GM19397 (cell line): ENCODE measurements around the gene TARBP2.

Experiments used
- ATAC-seq: cut with Tn5 transposase; IDR thresholded peaks from one replicate; pipeline ENCODE4 v1.9.1; 2021; ENCODE audit warnings: mild to moderate bottlenecking, moderate library complexity; ENCODE audit not compliant: unreplicated experiment

TARBP2 gene

GRCh38 chr12:53500776-53501614, at the start of gene TARBP2:
TARBP2 (plus strand) TSS chr12:53501283; CDS start chr12:53501409, 126 bp downstream.
- ATAC-seq: peak; percentile 73

DNA sequence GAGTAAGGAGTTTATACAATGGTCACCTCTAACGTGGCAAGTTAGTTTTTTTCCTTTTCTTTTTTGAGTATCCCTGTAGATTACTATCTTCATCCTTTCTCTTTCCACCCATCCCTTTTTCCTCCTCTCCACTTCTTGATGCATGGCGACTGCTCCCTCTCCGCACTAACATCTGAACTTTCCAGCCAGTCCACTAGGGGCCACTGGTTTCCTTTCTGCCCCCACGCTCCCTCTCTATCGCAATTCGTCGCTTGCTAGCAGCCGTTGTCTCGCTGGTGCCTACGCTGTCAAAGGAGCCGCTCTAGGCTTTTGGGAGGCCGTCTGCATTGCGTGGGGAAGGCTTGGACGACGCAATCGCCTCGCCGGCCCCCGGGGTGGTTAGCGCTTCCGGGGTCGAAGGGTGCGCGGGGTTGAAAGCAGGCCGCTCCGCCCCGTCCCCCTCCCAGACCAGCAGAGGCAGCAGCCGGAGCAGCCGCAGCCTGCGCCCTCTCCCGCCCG, 49.4 kb upstream of the TARBP2 start, which contains the start of gene PCBP2:
Gene PCBP2 (plus strand): TSS at position 442 of the 498 bp plus-strand sequence. CDS start 2,699 bp downstream, outside the sequence.
- peak; percentile 96 for ATAC-seq

DNA sequence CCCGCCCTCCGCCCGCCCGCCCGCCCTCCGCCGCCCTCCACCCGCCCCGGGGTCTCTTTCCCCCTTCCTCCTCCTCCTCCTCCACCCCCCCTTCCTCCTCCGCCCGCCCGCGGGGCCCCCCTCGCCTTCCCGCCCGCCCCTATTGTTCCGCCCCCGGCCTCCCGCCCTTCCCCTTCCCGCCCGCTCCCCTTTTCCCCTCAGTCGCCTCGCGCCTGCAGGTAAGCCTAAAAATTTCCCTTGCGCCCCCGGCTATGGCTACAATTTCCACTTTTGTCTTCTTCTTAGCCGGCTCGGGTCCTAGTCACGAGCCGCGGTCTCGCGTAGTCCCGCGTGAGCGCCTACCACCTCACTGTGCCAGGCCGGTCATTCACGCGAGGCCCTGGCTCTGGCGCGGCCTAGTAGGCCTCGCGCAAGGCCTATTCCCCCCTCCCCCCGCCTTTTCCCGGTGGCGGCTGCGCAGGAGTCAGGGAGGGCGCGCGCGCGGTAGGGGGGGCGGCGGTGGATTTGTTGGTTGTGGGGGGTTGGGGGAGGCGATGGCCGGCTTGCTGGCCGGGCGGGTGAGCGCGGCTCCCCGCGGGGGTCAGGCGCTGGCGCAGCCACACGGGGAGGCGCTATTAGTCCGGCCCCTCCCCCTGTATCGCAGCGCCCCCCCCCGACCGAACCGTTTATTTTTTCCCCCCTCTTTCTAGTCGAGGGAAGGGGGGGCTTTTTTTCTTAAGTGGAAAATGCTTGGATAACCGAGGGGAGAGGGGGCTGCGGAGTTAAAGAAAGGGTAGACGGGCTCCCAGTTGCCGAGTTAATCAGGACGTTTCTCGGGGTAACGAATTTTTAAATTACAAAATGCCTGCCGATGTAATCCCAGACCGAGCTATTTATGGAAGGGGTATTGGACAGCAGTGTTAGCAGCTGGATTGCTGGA, 48.7 kb upstream of the TARBP2 start:
- ATAC-seq: peak; percentile 34

- no peak for ATAC-seq
Observed at GRCh38 chr12:53453953-53454640, 47.0 kb upstream of the TARBP2 start.

DNA sequence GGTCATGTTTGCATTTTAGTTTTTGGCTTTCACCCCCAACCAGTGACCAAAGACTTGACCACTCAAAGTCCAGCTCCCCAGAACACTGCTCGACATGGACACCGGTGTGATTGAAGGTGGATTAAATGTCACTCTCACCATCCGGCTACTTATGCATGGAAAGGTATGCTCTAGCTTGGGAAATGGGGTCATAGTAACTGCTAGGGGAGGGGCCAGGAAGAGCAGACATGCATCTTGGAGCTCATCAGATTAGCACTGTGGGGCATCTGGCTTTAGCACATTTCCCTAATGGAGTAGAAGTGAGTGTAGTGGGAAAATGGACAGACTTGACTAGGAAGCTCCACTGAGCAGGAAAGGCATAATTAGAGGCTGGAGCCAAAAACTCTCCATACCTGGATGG, 46.4 kb upstream of the TARBP2 start:
- no peak for ATAC-seq

GRCh38 chr12:53456654-53457366, 44.3 kb upstream of the TARBP2 start:
- no peak for ATAC-seq

DNA sequence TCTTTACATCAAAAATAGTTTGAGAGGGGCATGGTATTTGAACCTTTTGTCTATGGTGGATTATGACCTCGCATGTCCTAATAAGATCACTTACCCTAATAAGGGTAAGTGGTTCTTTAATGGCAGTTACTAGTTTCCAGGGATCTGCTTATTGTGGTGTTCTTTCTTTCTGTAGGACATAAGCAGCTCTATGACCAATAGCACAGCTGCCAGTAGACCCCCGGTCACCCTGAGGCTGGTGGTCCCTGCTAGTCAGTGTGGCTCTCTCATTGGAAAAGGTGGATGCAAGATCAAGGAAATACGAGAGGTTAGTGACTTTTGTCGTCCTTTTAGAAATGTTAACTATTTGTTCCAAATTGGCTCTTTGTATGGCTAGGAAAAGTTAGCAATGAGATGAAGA, 42.0 kb upstream of the TARBP2 start:
- ATAC-seq: no peak

GRCh38 chr12:53461059-53461458, 40.0 kb upstream of the TARBP2 start:
- no peak for ATAC-seq

GRCh38 chr12:53461591-53461990, 39.5 kb upstream of the TARBP2 start:
- ATAC-seq: no peak

DNA sequence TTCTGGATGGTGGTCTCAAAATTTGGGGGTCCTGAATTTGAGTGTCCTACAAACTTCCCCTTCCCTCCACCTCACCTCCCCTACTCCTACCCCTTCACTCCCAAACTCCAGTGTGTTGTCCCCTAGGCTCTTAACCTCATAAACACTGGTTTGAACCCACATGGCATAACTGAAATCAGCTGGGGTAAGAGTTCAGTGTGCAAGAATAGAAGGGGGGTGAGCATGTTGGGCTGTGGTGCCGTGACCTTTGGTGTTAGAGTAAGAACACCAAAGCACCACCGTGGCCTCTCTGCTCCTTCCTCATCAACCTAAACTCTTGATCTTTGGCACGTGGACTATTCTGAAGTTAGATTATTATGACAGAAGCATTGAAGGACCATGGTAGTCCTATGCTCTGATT, 38.1 kb upstream of the TARBP2 start:
- no peak for ATAC-seq

DNA sequence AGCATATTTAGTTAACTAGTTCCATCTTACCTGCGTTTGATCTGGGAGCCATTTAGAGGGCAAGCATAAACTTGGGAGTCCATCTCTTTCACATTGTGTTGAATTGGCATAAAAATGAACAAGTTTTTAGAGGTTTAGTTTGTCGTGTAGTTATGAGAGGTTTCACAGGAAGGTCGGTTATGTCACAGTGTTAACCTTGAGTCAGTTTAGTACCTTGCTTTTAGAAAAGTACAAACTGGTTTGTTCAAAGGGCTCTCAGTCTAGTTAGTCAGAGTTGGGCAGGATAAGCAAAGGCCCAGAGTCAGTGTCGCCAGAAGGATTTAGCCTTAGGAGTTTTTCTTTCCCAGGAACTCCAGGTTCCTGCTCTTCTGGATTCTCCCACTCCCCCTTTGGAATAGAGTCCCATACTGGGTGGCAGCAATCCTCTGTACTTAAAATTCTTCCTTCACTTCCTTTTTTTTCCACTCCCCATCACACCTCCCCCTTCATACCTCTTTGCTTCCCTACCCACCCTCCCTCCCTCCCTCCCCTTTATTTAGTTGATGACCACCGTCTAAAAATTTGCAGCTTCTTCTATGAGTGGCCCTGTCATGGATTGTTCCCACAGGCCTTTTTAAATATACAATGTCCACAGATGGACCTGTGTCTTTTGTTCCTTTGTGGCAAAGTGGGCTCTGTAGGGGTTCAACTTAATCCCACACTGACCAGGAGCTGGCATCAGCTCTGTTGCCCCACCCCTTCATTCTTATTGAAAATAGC, 37.1 kb upstream of the TARBP2 start:
- no peak for ATAC-seq

DNA sequence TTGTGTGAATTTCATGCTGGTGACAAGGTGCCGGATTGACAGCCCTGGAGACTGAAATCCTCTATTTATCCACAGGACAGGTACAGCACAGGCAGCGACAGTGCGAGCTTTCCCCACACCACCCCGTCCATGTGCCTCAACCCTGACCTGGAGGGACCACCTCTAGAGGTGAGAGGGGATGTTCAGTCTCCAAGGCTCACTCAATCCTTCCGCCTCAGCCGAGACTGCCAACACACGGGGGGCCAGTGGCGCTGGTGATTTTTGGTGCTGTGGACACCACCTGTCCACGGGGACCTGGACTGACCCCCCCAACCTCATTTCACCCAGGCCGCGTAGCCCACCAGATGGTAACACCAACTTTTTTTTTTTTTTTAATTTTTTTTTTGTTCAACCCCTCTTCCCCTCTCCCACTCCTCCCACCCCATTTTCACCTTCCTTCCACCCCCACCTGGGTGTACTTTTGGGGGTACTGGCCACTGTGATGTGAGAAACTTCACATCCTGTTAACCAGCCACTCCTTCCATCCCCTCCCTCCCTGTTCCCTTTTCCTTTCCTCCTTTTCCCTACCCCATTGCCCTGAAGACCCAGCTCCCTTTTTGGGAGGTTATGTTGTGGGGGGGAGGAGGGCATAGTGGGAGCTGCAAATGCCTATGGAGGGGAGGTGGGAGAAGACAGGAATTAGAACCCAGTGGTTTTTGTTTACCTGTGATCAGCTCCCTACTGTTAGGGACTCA, 36.2 kb upstream of the TARBP2 start:
- ATAC-seq: no peak

- ATAC-seq: no peak
Observed at GRCh38 chr12:53465679-53466078, 35.4 kb upstream of the TARBP2 start.

DNA sequence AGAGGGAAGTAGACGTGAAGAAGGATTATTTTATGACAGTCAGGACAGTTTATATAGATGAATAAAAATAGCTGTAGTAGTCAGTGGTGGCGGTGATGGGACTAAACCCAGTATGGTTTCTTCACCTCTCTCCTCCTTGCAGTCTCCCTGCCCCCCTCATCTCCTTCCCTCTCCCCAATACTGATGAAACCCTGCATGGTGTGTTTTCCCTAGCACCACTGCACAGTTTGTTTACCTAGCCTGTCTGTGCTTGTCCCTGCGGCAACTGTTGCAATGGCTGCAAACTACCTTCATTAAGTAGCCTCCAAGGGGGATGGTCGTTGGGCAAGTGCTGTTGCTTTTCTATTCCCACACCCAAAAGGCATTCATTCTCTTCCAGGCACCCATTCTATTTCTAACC, 34.4 kb upstream of the TARBP2 start:
- ATAC-seq: no peak

DNA sequence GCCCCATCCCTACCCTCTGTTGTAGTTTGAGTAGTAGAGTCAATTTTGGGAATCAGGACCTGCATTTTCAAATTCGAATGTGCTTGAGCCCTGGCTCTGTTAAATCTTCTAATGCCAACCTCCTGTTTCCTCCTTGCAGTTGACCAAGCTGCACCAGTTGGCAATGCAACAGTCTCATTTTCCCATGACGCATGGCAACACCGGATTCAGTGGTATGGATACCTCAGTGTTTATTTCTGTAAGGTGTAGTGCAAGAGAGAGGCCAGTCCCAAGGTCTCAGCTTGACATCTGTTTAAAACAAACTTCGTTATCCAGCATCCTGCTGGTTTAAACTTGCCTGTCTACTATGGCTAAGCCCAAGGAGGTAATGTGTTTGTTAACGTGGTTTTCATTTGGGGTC, 34.0 kb upstream of the TARBP2 start:
- no peak for ATAC-seq

GRCh38 chr12:53467880-53468279, 33.2 kb upstream of the TARBP2 start:
- ATAC-seq: no peak

GRCh38 chr12:53468282-53468681, 32.8 kb upstream of the TARBP2 start:
- no peak for ATAC-seq

GRCh38 chr12:53472056-53472582, 29.0 kb upstream of the TARBP2 start:
- ATAC-seq: no peak

DNA sequence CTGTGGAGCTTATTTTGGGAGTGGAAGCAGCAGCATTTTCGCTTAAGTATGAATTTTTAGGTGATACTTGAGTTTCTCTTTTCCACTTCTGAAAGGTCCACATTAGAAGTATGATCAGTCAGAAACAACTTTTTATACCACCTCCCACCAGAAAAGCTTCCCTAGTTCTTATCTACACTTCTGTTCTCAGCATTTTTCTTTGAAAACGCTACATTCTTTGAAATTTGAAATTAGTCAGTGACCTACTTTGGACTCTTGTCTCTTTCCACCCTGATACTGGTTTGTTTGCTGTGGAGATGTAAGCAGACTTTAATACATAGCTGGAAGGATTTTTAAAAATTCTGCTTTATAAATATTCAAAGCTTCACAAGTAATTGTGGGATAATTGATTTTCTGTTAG, 27.0 kb upstream of the TARBP2 start:
- ATAC-seq: no peak
